ENCODE data around the gene CCR8.
A peak's percentile ranks its signal among the peaks of the same experiment; 100 is the strongest.

The CCR8 gene

GRCh38 chr3:39329493-39329892, at the start of gene CCR8:
TSS of gene CCR8 (plus strand) at chr3:39329709. CDS start at chr3:39332332, 2,623 bp downstream.
- no peak for DNase-seq (ENCODE audit: low read depth in 2 of 2)

GRCh38 chr3:39279745-39280517, 49.6 kb upstream of the CCR8 start, which contains the start of gene CX3CR1:
TSS of gene CX3CR1 (minus strand) at chr3:39280036. CDS start at chr3:39266509, 13,527 bp downstream.
- no peak for DNase-seq (ENCODE audit: low read depth in 2 of 2)

GRCh38 chr3:39280571-39280970, 48.9 kb upstream of the CCR8 start:
- DNase-seq (ENCODE audit: low read depth in 2 of 2), result no peak

- DNase-seq (ENCODE audit: low read depth in 2 of 2), result no peak
Observed at GRCh38 chr3:39281533-39281932, 48.0 kb upstream of the CCR8 start.

- DNase-seq (ENCODE audit: low read depth in 2 of 2), result no peak
Observed at GRCh38 chr3:39282057-39282456, 47.5 kb upstream of the CCR8 start.

- DNase-seq (ENCODE audit: low read depth in 2 of 2), result no peak
Observed at GRCh38 chr3:39284457-39284881, 45.0 kb upstream of the CCR8 start.

GRCh38 chr3:39285332-39285731, 44.2 kb upstream of the CCR8 start:
- DNase-seq (ENCODE audit: low read depth in 2 of 2), result no peak

GRCh38 chr3:39286771-39287170, 42.7 kb upstream of the CCR8 start:
- DNase-seq (ENCODE audit: low read depth in 2 of 2), result no peak

- DNase-seq (ENCODE audit: low read depth in 2 of 2), result no peak
Observed at GRCh38 chr3:39287216-39288164, 42.0 kb upstream of the CCR8 start.

GRCh38 chr3:39288300-39288808, 41.2 kb upstream of the CCR8 start:
- peak; percentile 53 to 72 for DNase-seq (ENCODE audit: low read depth in 2 of 2)

GRCh38 chr3:39289107-39289506, 40.4 kb upstream of the CCR8 start:
- DNase-seq (ENCODE audit: low read depth in 2 of 2), result no peak

- no peak for DNase-seq (ENCODE audit: low read depth in 2 of 2)
Observed at GRCh38 chr3:39290255-39290654, 39.3 kb upstream of the CCR8 start.

- peak; percentile 41 to 50 for DNase-seq (ENCODE audit: low read depth in 2 of 2)
Observed at GRCh38 chr3:39291903-39292329, 37.6 kb upstream of the CCR8 start.

- no peak for DNase-seq (ENCODE audit: low read depth in 2 of 2)
Observed at GRCh38 chr3:39292961-39293360, 36.5 kb upstream of the CCR8 start.

GRCh38 chr3:39294446-39295183, 34.9 kb upstream of the CCR8 start:
- DNase-seq (ENCODE audit: low read depth in 2 of 2), result no peak

GRCh38 chr3:39295184-39295775, 34.2 kb upstream of the CCR8 start:
- DNase-seq (ENCODE audit: low read depth in 2 of 2), result no peak

GRCh38 chr3:39296197-39297077, 33.1 kb upstream of the CCR8 start:
- no peak for DNase-seq (ENCODE audit: low read depth in 2 of 2)

- no peak for DNase-seq (ENCODE audit: low read depth in 2 of 2)
Observed at GRCh38 chr3:39299279-39299678, 30.2 kb upstream of the CCR8 start.

GRCh38 chr3:39302178-39302577, 27.3 kb upstream of the CCR8 start:
- DNase-seq (ENCODE audit: low read depth in 2 of 2), result no peak

GRCh38 chr3:39313289-39313688, 16.2 kb upstream of the CCR8 start:
- no peak for DNase-seq (ENCODE audit: low read depth in 2 of 2)
